HepG2 (cell line): ENCODE results near the gene TMX2. TPM values are rescaled to one million over a fixed set of nuclear protein-coding genes. Genes with fewer than 3 reads are reported as not detected.
A peak's percentile ranks its signal among the peaks of the same experiment; 100 is the strongest.

Source experiments
- ATF7-NPFF ChIP-seq: sonication (generic); formaldehyde crosslinking; IDR thresholded peaks from 2 replicates; pipeline ENCODE4 v1.8.1; 2023; ENCODE audit warnings: mild to moderate bottlenecking, low read depth, missing genetic modification reagents, moderate library complexity
- ELF3 ChIP-seq: IDR thresholded peaks from 2 replicates; pipeline ENCODE4 v1.6.1; 2016; ENCODE audit warnings: missing genetic modification reagents, missing compliant biosample characterization
- FOXK1 ChIP-seq: sonication (generic); formaldehyde crosslinking; IDR thresholded peaks from 2 replicates; pipeline ENCODE4 v1.4.0; 2020; ENCODE audit warnings: low read depth, missing genetic modification reagents, borderline replicate concordance
- FOXM1 ChIP-seq: sonication (generic); formaldehyde crosslinking; IDR thresholded peaks from 2 replicates; pipeline ENCODE4 v1.5.0; 2020; ENCODE audit warnings: missing genetic modification reagents
- KLF16 ChIP-seq, 2 experiments: sonication (generic) in 1 of 2; formaldehyde crosslinking in 1 of 2; IDR thresholded peaks; 2 replicates each; pipeline versions ENCODE4 v1.6.1 to v1.8.0; 2016 to 2023; ENCODE audit warnings: missing genetic modification reagents in 2 of 2, missing compliant biosample characterization in 1 of 2
- MEIS1 ChIP-seq: sonication (generic); formaldehyde crosslinking; IDR thresholded peaks from 2 replicates; pipeline ENCODE4 v1.9.0; 2021; ENCODE audit warnings: mild to moderate bottlenecking, missing genetic modification reagents, moderate library complexity, borderline replicate concordance
- RARG ChIP-seq: sonication (generic); formaldehyde crosslinking; IDR thresholded peaks from 2 replicates; pipeline ENCODE4 v1.4.0; 2020; ENCODE audit warnings: low read depth, mild to moderate bottlenecking, missing genetic modification reagents
- SMYD3 ChIP-seq: sonication (generic); formaldehyde crosslinking; IDR thresholded peaks from 2 replicates; pipeline ENCODE4 v1.8.1; 2023; ENCODE audit warnings: mild to moderate bottlenecking, missing genetic modification reagents
- ZNF337 ChIP-seq: sonication (generic); formaldehyde crosslinking; IDR thresholded peaks from 2 replicates; pipeline ENCODE4 v1.5.1; 2020; ENCODE audit warnings: missing genetic modification reagents, low read depth, mild to moderate bottlenecking, borderline replicate concordance
- ZNF34 ChIP-seq: sonication (generic); formaldehyde crosslinking; IDR thresholded peaks from 2 replicates; pipeline ENCODE4 v1.4.0; 2020; ENCODE audit warnings: mild to moderate bottlenecking, missing genetic modification reagents, borderline replicate concordance
- ZNF431 ChIP-seq: sonication (generic); formaldehyde crosslinking; IDR thresholded peaks from 2 replicates; pipeline ENCODE4 v1.9.0; 2022; ENCODE audit warnings: missing genetic modification reagents, low read depth, mild to moderate bottlenecking, borderline replicate concordance
- ZNF788 ChIP-seq: sonication (generic); formaldehyde crosslinking; IDR thresholded peaks from 2 replicates; pipeline ENCODE4 v1.5.0; 2020; ENCODE audit warnings: mild to moderate bottlenecking, missing genetic modification reagents, borderline replicate concordance
- polyA plus RNA-seq, 8 experiments: library from polyadenylated mRNA; depleted of rRNA in 3 of 8; stranded (reverse) in 7 of 8; unstranded in 1 of 8; fragments of >200 nt; fragmentation: Illumina TruSeq in 4 of 8; extraction: Trizol in 4 of 8; gene quantifications; 2 replicates each; pipeline versions ENCODE4 v1.2.1 to v1.2.3, GENCODE V29; 2011 to 2016; ENCODE audit warnings: low read depth in 4 of 8, missing spikeins in 1 of 8, mixed read lengths in 1 of 8; ENCODE audit not compliant: insufficient read depth in 1 of 8
- total RNA-seq, 5 experiments: library from RNA; depleted of rRNA; stranded (reverse); fragments of >200 nt; fragmentation: Illumina TruSeq; extraction: Trizol; gene quantifications; 2 replicates each; pipeline ENCODE4 v1.2.3, GENCODE V29; 2016; ENCODE audit warnings: low read depth in 1 of 5
- TF ChIP-seq, protein P1 (sequence below): sonication (generic); formaldehyde crosslinking; IDR thresholded peaks from 2 replicates; pipeline ENCODE4 v1.9.0; 2022; ENCODE audit warnings: low read depth, missing genetic modification reagents
- TF ChIP-seq, protein P2 (sequence below): fragments of 450-650 bp; IDR thresholded peaks from 2 replicates; pipeline ENCODE4 v1.6.1; 2016
- TF ChIP-seq, protein P3 (sequence below): sonication (generic); formaldehyde crosslinking; IDR thresholded peaks from 2 replicates; pipeline ENCODE4 v1.8.1; 2023; ENCODE audit warnings: mild to moderate bottlenecking, moderate library complexity, missing genetic modification reagents
- TF ChIP-seq, protein P4 (sequence below): sonication (generic); formaldehyde crosslinking; IDR thresholded peaks from 2 replicates; pipeline ENCODE4 v1.4.0; 2020; ENCODE audit warnings: low read depth, mild to moderate bottlenecking, missing genetic modification reagents

Gene TMX2
- total and polyA plus RNA-seq, 2 of the 13 experiments (the other 11 are each of a cell fraction or from before 2014, with no cell fraction given) = 84.5 to 129 TPM

GRCh38 chr11:57712256-57713150 is at the start of gene TMX2 (continued):
- TF ChIP-seq, protein P1, sequence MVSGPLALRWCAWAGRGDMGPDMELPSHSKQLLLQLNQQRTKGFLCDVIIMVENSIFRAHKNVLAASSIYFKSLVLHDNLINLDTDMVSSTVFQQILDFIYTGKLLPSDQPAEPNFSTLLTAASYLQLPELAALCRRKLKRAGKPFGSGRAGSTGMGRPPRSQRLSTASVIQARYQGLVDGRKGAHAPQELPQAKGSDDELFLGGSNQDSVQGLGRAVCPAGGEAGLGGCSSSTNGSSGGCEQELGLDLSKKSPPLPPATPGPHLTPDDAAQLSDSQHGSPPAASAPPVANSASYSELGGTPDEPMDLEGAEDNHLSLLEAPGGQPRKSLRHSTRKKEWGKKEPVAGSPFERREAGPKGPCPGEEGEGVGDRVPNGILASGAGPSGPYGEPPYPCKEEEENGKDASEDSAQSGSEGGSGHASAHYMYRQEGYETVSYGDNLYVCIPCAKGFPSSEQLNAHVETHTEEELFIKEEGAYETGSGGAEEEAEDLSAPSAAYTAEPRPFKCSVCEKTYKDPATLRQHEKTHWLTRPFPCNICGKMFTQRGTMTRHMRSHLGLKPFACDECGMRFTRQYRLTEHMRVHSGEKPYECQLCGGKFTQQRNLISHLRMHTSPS (CRISPR knock-in tag) = no peak
- TF ChIP-seq, protein P2, sequence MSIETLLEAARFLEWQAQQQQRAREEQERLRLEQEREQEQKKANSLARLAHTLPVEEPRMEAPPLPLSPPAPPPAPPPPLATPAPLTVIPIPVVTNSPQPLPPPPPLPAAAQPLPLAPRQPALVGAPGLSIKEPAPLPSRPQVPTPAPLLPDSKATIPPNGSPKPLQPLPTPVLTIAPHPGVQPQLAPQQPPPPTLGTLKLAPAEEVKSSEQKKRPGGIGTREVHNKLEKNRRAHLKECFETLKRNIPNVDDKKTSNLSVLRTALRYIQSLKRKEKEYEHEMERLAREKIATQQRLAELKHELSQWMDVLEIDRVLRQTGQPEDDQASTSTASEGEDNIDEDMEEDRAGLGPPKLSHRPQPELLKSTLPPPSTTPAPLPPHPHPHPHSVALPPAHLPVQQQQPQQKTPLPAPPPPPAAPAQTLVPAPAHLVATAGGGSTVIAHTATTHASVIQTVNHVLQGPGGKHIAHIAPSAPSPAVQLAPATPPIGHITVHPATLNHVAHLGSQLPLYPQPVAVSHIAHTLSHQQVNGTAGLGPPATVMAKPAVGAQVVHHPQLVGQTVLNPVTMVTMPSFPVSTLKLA = 0 out of 2 replicates have a peak, but pooled peaks have one; percentile 2
- 0 out of 2 replicates have a peak, but pooled peaks have one; percentile 21 for TF ChIP-seq ATF7-NPFF (CRISPR knock-in tag)
- 0 out of 2 replicates have a peak, but pooled peaks have one; percentile 18 for TF ChIP-seq ZNF337
- TF ChIP-seq, protein P3, sequence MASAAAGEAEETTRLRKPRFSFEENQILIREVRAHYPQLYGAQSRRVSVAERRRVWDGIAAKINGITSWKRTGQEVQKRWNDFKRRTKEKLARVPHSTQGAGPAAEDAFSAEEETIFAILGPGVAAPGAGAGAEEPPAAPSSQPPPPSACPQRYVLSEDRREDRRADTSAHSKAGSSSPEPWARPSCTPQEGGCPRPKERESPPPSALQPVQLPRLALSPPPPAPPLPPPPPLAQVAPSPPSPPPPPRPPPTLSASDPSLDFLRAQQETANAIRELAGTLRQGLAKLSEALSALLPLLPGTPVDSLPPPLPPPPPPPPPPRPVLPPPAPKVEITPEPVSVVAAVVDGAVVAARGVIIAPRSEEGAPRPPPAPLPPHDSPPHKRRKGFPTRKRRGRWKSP (CRISPR knock-in tag) = peak; percentile 61; the same call in 1 of the 2 replicates
- TF ChIP-seq ZNF431 (CRISPR knock-in tag) = no peak
- no peak for TF ChIP-seq KLF16 (CRISPR knock-in tag; IDR thresholded peaks at IDR 0.05)
- TF ChIP-seq FOXK1 (CRISPR knock-in tag) = peak; percentile 39; the same call in 1 of the 2 replicates
- TF ChIP-seq ELF3 (CRISPR knock-in tag) = no peak
- TF ChIP-seq ZNF34 (CRISPR knock-in tag) = 0 out of 2 replicates have a peak, but pooled peaks have one; percentile 63
- TF ChIP-seq, protein P4, sequence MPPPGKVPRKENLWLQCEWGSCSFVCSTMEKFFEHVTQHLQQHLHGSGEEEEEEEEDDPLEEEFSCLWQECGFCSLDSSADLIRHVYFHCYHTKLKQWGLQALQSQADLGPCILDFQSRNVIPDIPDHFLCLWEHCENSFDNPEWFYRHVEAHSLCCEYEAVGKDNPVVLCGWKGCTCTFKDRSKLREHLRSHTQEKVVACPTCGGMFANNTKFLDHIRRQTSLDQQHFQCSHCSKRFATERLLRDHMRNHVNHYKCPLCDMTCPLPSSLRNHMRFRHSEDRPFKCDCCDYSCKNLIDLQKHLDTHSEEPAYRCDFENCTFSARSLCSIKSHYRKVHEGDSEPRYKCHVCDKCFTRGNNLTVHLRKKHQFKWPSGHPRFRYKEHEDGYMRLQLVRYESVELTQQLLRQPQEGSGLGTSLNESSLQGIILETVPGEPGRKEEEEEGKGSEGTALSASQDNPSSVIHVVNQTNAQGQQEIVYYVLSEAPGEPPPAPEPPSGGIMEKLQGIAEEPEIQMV (CRISPR knock-in tag) = no peak
- peak; percentile 75; the same call in 1 of the 2 replicates for TF ChIP-seq SMYD3 (CRISPR knock-in tag)
- TF ChIP-seq MEIS1 (CRISPR knock-in tag) = peak; percentile 63; the same call in 1 of the 2 replicates
- 0 out of 2 replicates have a peak, but pooled peaks have one; percentile 49 for TF ChIP-seq FOXM1 (CRISPR knock-in tag)
- peak; percentile 66; the same call in 1 of the 2 replicates for TF ChIP-seq ZNF788 (CRISPR knock-in tag)
- TF ChIP-seq RARG = 0 out of 2 replicates have a peak, but pooled peaks have one; percentile 21
